CD14-positive monocyte (primary cell): ENCODE results near the gene MKNK1. TPM values are rescaled to one million over a fixed set of nuclear protein-coding genes. Genes with fewer than 3 reads are reported as not detected.

Source experiments
- DNase-seq, 3 donors: peaks; one replicate each; pipeline ENCODE4 v3.0.0-alpha.2; 2011 to 2022
- H2AFZ ChIP-seq: 2 replicates; pipeline ENCODE4 v1.6.0; 2012; ENCODE audit warnings: mild to moderate bottlenecking, low read depth, low read length, inconsistent platforms; ENCODE audit not compliant: insufficient read depth, poor library complexity, severe bottlenecking
- H3K27ac ChIP-seq, 2 donors: 1 replicate in 1 of 2; 2 replicates in 1 of 2; pipeline ENCODE4 v1.5.1; 2012 to 2013; ENCODE audit warnings: low read length in 2 of 2, control low read depth in 1 of 2, inconsistent platforms in 1 of 2, low read depth in 1 of 2, mild to moderate bottlenecking in 1 of 2
- H3K27me3 ChIP-seq, 2 donors: one replicate each; pipeline versions ENCODE4 v1.6.0 to v1.6.1; 2011 to 2013; ENCODE audit warnings: low read length in 2 of 2; ENCODE audit not compliant: control insufficient read depth in 2 of 2, insufficient read depth in 2 of 2
- H3K36me3 ChIP-seq, 2 donors: replicated peaks in 1 of 2; 1 replicate in 1 of 2; 2 replicates in 1 of 2; pipeline versions ENCODE4 v1.5.1 to v1.6.1; 2012 to 2013; ENCODE audit warnings: low read length in 2 of 2, control low read depth in 1 of 2, inconsistent platforms in 1 of 2, mild to moderate bottlenecking in 1 of 2; ENCODE audit not compliant: insufficient read depth in 2 of 2, control insufficient read depth in 1 of 2
- H3K4me1 ChIP-seq, 2 donors: 1 replicate in 1 of 2; 2 replicates in 1 of 2; pipeline versions ENCODE4 v1.5.1 to v1.6.1; 2012 to 2013; ENCODE audit warnings: low read length in 2 of 2, control low read depth in 1 of 2, inconsistent platforms in 1 of 2, mild to moderate bottlenecking in 1 of 2, moderate library complexity in 1 of 2; ENCODE audit not compliant: insufficient read depth in 2 of 2, control insufficient read depth in 1 of 2
- H3K4me2 ChIP-seq: replicated peaks from 2 replicates; pipeline ENCODE3; 2012; ENCODE audit warnings: low read length, moderate library complexity, mild to moderate bottlenecking; ENCODE audit not compliant: poor library complexity, severe bottlenecking; ENCODE audit errors: extremely low read depth
- H3K4me3 ChIP-seq, 3 experiments: fragments of 200-600 bp in 1 of 3; sonication (generic) in 1 of 3; replicated peaks in 1 of 3; 1 replicate in 2 of 3; 2 replicates in 1 of 3; pipeline ENCODE4 v1.5.1; 2011 to 2013; ENCODE audit warnings: low read length in 3 of 3, mild to moderate bottlenecking in 3 of 3, control low read depth in 2 of 3, low read depth in 2 of 3, inconsistent platforms in 1 of 3, moderate library complexity in 1 of 3
- H3K79me2 ChIP-seq: 2 replicates; pipeline ENCODE4 v1.6.0; 2012; ENCODE audit warnings: mild to moderate bottlenecking, control low read depth, inconsistent platforms, low read length, moderate library complexity; ENCODE audit not compliant: insufficient read depth
- H3K9ac ChIP-seq: 2 replicates; pipeline ENCODE4 v1.6.0; 2017; ENCODE audit warnings: low read length, mild to moderate bottlenecking; ENCODE audit not compliant: insufficient read depth, poor library complexity, severe bottlenecking
- H3K9me3 ChIP-seq, 2 donors: replicated peaks in 1 of 2; 1 replicate in 1 of 2; 2 replicates in 1 of 2; pipeline versions ENCODE4 v1.5.1 to v1.6.1; 2012 to 2013; ENCODE audit warnings: low read length in 2 of 2, control low read depth in 1 of 2; ENCODE audit not compliant: control insufficient read depth in 1 of 2, insufficient read depth in 1 of 2
- H4K20me1 ChIP-seq: 2 replicates; pipeline ENCODE4 v1.6.0; 2012; ENCODE audit warnings: mild to moderate bottlenecking, low read length, control low read depth, moderate library complexity; ENCODE audit not compliant: insufficient read depth
- H3K27ac Mint-ChIP-seq, 7 donors: one replicate each; pipeline ENCODE4 v1.8.0; 2020; ENCODE audit warnings: mild to moderate bottlenecking in 7 of 7, mixed read lengths in 7 of 7, moderate library complexity in 6 of 7, inconsistent platforms in 2 of 7
- H3K27me3 Mint-ChIP-seq, 3 donors: one replicate each; pipeline ENCODE4 v1.8.0; 2021 to 2022; ENCODE audit warnings: low read depth in 3 of 3, mild to moderate bottlenecking in 3 of 3, mixed read lengths in 3 of 3, moderate library complexity in 3 of 3, inconsistent platforms in 1 of 3
- H3K36me3 Mint-ChIP-seq, 2 donors: one replicate each; pipeline ENCODE4 v1.8.0; 2020; ENCODE audit warnings: mixed read lengths in 2 of 2, inconsistent platforms in 1 of 2, mild to moderate bottlenecking in 1 of 2
- H3K4me1 Mint-ChIP-seq: one replicate; pipeline ENCODE4 v1.8.0; 2020; ENCODE audit warnings: mild to moderate bottlenecking, mixed read lengths
- H3K4me3 Mint-ChIP-seq, 2 donors: one replicate each; pipeline ENCODE4 v1.8.0; 2020; ENCODE audit warnings: mild to moderate bottlenecking in 2 of 2, mixed read lengths in 2 of 2, moderate library complexity in 1 of 2
- H3K9me3 Mint-ChIP-seq, 7 donors: one replicate each; pipeline ENCODE4 v1.8.0; 2020 to 2022; ENCODE audit warnings: mixed read lengths in 7 of 7, mild to moderate bottlenecking in 6 of 7, moderate library complexity in 6 of 7, inconsistent platforms in 2 of 7
- WGBS: methylation state at CpG from one replicate; pipeline ENCODE4 v1.1.5; 2013; ENCODE audit warnings: missing lambda C conversion rate; ENCODE audit not compliant: insufficient coverage; 5-methylcytosine and 5-hydroxymethylcytosine counted together
- intact Hi-C, 2 donors: fragments of 100-400 bp; cut with micrococcal nuclease; formaldehyde crosslinking; loops; one replicate each; pipeline versions ENCODE4 v1.15.0 to v1.15.1; 2023
- polyA plus RNA-seq, 3 donors: library from polyadenylated mRNA; depleted of rRNA in 1 of 3; unstranded in 2 of 3; stranded (reverse) in 1 of 3; fragments of 300-500 nt in 2 of 3; fragments of >200 nt in 1 of 3; fragmentation: Illumina TruSeq in 2 of 3; gene quantifications; 1 replicate in 2 of 3; 2 replicates in 1 of 3; pipeline ENCODE4 v1.2.3, GENCODE V29; 2012 to 2021
- TF ChIP-seq, protein P1 (sequence below): fragments of 200-600 bp; IDR thresholded peaks from one replicate; pipeline ENCODE4 v1.8.0; 2022; ENCODE audit warnings: antibody characterized with exemption, mild to moderate bottlenecking

The MKNK1 gene
- polyA plus RNA-seq, 3 donors: 38.2 to 144 (median 38.6) TPM

GRCh38 chr1:46551597-46552095, 52.4 kb downstream of the MKNK1 start, which contains the start of gene KNCN:
KNCN (minus strand) TSS chr1:46551647; CDS start chr1:46551215, 432 bp downstream.
- Mint-ChIP-seq H3K4me3 (no peak within 1 kb of the TSS), H3K36me3 (no peaks in the 10 kb centered on the region), H3K4me1 (peaks cover 5% of the 10 kb centered on the region), H3K27me3 (peaks cover 7 to 14% (median 10%) of the 10 kb centered on the region in 3 donors), H3K9me3 (peaks cover 0 to 2% (median 0%) of the 10 kb centered on the region in 7 donors), H3K27ac (no peak within 1 kb of the TSS)
- intact Hi-C loops: no loop called here
- no peak for DNase-seq
- H3K27ac ChIP-seq: no peak within 1 kb of the TSS
- 88% methylated on average over 5 of the region's 6 CpGs for WGBS
- no peak within 1 kb of the TSS for H3K4me2 ChIP-seq
- H3K4me3 ChIP-seq: no peak within 1 kb of the TSS
- H2AFZ ChIP-seq: no peak within 1 kb of the TSS
- H3K9ac ChIP-seq: no peak within 1 kb of the TSS
- no peaks in the 10 kb centered on the region for H3K79me2 ChIP-seq
- no peaks in the 10 kb centered on the region for H3K27me3 ChIP-seq
- no peaks in the 10 kb centered on the region for H3K9me3 ChIP-seq
- no peaks in the 10 kb centered on the region for H3K4me1 ChIP-seq
- TF ChIP-seq, protein P1, sequence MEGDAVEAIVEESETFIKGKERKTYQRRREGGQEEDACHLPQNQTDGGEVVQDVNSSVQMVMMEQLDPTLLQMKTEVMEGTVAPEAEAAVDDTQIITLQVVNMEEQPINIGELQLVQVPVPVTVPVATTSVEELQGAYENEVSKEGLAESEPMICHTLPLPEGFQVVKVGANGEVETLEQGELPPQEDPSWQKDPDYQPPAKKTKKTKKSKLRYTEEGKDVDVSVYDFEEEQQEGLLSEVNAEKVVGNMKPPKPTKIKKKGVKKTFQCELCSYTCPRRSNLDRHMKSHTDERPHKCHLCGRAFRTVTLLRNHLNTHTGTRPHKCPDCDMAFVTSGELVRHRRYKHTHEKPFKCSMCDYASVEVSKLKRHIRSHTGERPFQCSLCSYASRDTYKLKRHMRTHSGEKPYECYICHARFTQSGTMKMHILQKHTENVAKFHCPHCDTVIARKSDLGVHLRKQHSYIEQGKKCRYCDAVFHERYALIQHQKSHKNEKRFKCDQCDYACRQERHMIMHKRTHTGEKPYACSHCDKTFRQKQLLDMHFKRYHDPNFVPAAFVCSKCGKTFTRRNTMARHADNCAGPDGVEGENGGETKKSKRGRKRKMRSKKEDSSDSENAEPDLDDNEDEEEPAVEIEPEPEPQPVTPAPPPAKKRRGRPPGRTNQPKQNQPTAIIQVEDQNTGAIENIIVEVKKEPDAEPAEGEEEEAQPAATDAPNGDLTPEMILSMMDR: no peak
- H4K20me1 ChIP-seq: no peaks in the 10 kb centered on the region
- H3K36me3 ChIP-seq: no peaks in the 10 kb centered on the region

DNA sequence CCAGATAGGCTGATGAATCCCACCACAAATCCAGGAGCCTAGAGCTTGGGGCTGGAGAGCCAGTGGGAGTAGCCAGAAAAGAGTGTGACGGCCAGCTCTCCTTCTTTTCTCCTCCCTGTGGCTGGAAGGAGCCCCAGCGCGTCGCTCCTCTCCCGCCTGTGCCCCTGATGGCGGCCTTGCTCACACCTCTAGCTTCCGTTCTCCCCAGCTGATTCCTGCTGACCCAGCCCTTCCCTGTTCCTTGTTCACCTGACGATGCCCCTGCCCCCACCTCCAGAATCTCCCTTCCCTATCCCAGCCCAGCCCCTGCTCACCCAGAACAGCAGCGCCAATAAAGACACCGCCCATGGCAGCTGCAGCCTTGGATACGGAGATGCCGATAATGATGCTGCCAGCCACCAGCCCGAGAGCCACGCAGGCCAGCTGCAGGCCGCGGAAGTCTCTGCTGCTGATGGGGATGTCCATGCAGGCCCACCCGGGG, 53.3 kb downstream of the MKNK1 start:
- Histone ChIP-seq H3K4me2 (no peak overlapping the region), H3K79me2 (no peaks in the 10 kb centered on the region), H3K4me1 (no peaks in the 10 kb centered on the region), H3K9ac (no peak overlapping the region), H3K27me3 (peaks cover 0 to 4% of the 10 kb centered on the region in 2 donors), H3K27ac (no peak overlapping the region), H4K20me1 (no peaks in the 10 kb centered on the region), H3K4me3 (no peak overlapping the region), H2AFZ (no peak overlapping the region), H3K9me3 (no peaks in the 10 kb centered on the region), H3K36me3 (no peaks in the 10 kb centered on the region)
- H3K36me3 Mint-ChIP-seq: no peaks in the 10 kb centered on the region
- H3K4me1 Mint-ChIP-seq: peaks cover 10% of the 10 kb centered on the region
- peaks cover 0 to 2% (median 0%) of the 10 kb centered on the region in 7 donors for H3K9me3 Mint-ChIP-seq
- TF ChIP-seq, protein P1: no peak
- intact Hi-C loops: no loop called here
- H3K27me3 Mint-ChIP-seq: peaks cover 16 to 18% (median 16%) of the 10 kb centered on the region in 3 donors
- no peak overlapping the region for H3K4me3 Mint-ChIP-seq
- WGBS: 69% methylated on average over 17 of the region's 17 CpGs
- no peak overlapping the region for H3K27ac Mint-ChIP-seq
- no peak for DNase-seq
